GM21526 (cell line): Measurements from ENCODE around the gene ASMTL.
"Not testable (repeated sequence)": the region's sequence is repeated elsewhere in the genome, so short reads cannot be mapped to it uniquely, and the experiment has no call there.

ENCODE experiments used
- ATAC-seq: cut with Tn5 transposase; IDR thresholded peaks from one replicate; pipeline ENCODE4 v1.9.1; 2021; ENCODE audit warnings: moderate library complexity; ENCODE audit not compliant: unreplicated experiment, low FRiP score

Gene ASMTL

GRCh38 chrX:1412551-1413161 lies 40.1 kb downstream of the ASMTL start:
- no peak for ATAC-seq

- no peak for ATAC-seq
These were observed 41.4 kb downstream of the ASMTL start for GRCh38 chrX:1411326-1411725.

GRCh38 chrX:1407035-1407434 lies 45.7 kb downstream of the ASMTL start:
- ATAC-seq, result no peak

DNA sequence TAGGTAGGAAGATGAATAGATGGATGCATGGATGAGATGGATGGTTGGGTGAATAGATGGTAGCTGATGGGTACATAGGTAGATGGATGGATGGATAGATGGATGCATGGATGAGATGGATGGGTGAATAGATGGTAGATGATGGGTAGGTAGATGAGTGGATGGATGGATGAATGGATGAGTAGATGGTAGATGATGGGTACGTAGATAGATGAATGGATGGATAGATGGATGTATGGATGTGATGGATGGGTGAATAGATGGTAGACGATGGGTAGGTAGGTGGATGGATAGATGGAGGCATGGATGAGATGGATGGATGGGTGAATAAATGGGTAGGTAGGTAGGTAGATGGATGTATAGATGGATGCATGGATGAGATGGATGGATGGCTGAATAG lies 46.9 kb downstream of the ASMTL start:
- not testable (repeated sequence) for ATAC-seq

- ATAC-seq, result not testable (repeated sequence)
These were observed 48.8 kb downstream of the ASMTL start for GRCh38 chrX:1403867-1404266.

- no peak for ATAC-seq
These were observed 49.5 kb downstream of the ASMTL start for GRCh38 chrX:1403228-1403627.

- ATAC-seq, result no peak
These were observed 50.9 kb downstream of the ASMTL start for GRCh38 chrX:1401611-1402430.

GRCh38 chrX:1400742-1401471 lies 51.8 kb downstream of the ASMTL start:
- ATAC-seq, result no peak

DNA sequence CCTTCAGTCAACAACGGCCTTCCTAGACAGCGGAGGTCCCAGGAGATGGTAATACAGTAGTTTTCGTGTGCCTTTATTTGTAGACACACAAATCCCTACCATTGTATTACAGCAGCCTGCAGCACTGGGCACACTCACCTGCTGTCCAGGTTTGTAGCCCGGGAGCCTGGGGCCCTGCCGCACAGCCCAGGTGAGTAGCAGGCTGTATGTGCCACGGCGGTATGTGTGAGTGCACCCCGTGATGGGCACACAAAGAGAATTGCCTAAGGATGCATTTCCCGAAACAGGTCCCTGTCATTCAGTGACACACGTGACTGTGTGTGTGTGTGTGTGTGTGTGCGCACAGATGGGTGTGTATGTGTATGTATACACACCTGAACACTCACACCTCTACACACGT lies 52.7 kb downstream of the ASMTL start:
- ATAC-seq, result no peak

- ATAC-seq, result no peak
These were observed 54.0 kb downstream of the ASMTL start for GRCh38 chrX:1398431-1399340.

DNA sequence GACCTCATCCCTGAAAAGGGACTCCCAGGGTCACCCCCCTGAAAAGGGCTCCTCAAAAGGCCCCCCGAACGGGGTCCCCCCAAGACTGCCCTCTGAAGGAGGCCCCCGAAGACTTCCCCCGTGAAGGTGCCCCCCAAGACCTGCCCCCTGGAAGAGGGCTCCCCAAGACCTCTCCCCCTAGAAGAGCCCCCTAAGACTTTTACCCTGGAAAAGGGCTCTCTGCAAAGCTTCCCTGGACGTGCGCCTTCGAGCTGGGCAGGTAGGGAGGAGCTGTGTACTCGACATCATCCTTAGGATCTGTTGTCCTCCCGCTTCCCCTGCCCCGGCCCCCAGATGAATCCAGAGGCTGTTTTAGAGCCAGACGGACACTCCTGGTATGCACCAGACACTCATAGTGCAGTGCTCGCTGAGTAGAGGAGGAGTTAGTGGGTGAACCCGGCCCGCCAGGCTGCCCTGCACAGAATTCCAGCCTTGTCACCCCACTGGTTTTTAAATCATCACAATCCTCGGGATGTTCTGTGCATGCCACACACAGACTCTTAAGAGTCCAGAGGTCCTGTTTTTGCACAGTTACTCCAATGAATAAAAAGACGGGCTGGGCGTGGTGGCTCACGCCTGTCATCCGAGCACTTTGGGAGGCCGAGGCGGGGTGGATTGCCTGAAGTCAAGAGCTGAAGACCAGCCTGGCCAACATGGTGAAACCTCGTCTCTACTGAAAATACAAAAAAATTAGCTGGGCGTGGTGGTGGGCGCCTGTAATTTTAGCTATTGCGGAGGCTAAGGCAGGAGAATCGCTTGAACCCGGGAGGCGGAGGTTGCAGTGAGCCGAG lies 55.1 kb downstream of the ASMTL start:
- no peak for ATAC-seq

DNA sequence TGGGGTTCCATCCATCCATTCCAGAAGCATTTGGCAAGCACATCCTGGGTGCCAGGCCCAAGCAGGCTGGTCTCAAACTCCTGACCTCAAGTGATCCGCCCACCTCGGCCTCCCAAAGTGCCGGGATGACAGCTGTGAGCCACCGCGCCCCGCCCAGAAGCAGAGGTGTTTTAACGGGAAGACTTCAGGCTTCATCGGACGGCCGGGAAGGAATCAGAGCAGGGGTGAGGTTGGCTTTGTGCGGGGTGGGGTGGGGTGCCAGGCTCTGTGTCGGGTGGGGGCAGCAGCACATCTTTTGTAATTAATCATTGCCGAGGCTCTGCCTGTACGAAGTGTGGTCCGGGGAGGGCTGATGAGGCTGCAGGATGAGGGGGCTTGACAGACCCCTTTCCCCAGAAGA lies 55.7 kb downstream of the ASMTL start:
- no peak for ATAC-seq

- no peak for ATAC-seq
These were observed 57.0 kb downstream of the ASMTL start for GRCh38 chrX:1395646-1396216.

DNA sequence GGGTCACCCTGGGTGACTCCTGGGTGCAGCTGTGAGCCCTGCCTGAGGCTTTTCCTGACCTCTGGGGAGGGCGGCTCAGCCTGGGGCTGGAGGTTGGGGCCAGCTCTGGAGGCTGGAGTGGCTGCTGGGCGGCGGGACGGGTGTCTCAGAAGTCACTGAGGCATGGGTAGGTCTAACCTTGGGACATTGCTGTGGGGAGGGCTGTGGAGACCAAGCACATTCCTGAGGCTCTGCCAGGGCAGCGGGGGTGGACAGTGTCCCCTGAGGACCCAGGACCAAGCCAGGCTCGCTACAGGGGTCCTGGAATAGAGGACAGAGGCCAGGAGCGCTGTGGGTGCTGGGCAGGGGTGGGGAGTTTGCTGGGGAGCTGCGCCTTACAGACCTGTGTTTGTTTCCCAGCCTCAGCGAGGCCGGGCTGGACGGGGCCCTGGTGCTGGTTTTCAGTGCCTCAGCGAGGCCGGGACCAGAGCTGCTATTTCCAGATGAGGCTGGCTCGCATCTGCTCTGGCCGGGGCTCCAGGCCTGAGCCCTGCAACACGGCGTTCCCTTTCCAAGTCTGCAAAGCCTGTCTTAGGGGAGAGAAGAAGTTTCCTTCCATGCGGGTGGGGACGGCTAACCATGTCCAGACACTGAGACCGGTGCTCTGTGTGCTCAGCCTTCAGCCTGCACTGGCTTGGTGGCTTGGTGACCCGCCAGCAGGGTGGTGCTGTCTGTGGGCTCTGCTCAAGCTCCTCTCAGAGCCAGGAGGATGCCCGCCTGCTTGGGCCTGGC lies 57.8 kb downstream of the ASMTL start:
- ATAC-seq, result no peak

GRCh38 chrX:1393871-1394615 lies 58.7 kb downstream of the ASMTL start:
- ATAC-seq, result no peak

GRCh38 chrX:1392376-1393068 lies 60.2 kb downstream of the ASMTL start:
- peak; percentile 26 for ATAC-seq

DNA sequence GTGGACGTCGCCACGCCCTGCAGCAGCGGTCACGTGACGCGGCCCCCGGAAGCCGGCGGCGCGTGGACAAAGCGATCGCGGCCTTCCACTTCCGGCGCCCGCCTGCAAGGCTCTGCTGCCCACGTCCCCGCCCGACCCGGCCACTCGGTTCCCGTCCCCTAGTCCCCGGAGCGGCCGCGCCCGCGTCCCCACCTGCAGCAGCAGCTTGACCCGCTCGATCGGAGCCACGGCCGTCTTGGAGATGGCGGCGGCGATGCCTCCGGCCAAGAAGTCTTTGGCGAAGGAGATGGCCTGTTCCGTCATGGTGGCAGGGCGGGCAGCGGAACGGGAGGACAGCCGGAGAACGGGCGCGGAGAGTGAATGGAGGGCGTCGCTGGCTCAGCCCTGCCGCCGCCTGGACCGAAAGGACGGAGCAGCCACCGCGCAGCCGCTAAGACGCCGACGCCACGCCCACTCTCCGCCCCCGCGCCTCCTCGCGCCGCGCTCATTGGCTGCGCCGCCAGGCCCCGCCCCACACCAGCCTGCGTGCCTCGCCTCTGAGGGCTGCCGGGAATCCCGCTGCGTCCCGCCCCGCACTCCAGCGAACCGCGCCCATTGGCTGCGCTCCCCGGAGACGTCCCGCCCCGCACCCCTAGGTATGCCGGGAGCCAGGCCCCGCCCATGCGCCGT lies 60.9 kb downstream of the ASMTL start, which contains the start of gene SLC25A6:
TSS of gene SLC25A6 (minus strand) at position 407 of the 669 bp plus-strand sequence. CDS start at position 303, 104 bp downstream.
- ATAC-seq, result peak; percentile 93
